GM12892 (cell line): ENCODE measurements around the gene KCTD13.

Experiments
- POLR2A ChIP-seq: IDR thresholded peaks from 2 replicates; pipeline ENCODE4 v1.6.1; 2011; ENCODE audit warnings: low read depth, low read length, control low read depth
- POLR2AphosphoS5 ChIP-seq: IDR thresholded peaks from 2 replicates; pipeline ENCODE4 v1.6.1; 2011; ENCODE audit warnings: low read depth, low read length, control low read depth
- TAF1 ChIP-seq: IDR thresholded peaks from 2 replicates; pipeline ENCODE4 v1.6.1; 2011; ENCODE audit warnings: low read depth, mild to moderate bottlenecking, control low read depth, low read length, borderline replicate concordance

- TF ChIP-seq POLR2A (no peak), TAF1 (no peak), POLR2AphosphoS5 (no peak)
Measured at GRCh38 chr16:29905668-29906067, 20.4 kb downstream of the KCTD13 start.
